ENCODE results near the gene CRNKL1.

DNA sequence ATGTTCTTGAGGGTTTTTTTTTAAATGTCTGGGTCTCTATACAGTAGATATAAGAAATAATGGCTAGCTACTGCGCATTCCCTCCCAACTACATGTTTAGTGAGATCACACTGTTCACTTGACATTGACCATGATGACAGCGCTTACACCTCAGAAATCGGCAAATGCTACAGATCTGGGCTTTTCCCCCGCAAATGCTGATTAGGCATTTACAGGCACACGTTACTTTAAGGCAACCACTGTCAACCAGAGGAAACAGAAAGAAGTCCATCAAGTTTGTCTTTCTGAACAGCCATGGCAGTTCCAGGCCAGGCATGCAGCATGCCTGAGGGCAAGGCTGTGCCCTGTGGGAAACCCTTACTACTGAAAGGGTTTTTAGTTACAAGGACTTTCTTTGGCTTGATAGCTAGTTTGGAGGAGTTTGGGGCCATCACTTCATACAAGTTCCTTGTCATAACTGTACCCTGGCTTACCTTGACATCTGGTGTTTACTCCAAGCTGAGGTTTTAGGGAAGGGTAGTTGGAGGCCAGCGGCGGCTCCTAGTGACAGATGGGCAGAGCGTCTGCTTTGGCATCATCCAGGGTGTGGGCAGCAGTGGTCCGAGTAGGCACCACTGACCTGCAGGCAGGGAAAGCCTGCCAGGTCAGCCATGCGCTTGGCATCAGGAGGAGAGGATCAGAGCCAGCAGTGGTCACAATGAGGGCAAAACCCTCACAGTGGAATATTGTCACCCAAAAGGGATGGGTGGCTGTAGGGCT is 43.0 kb upstream of the CRNKL1 start:
- TF ChIP-seq, protein P1, sequence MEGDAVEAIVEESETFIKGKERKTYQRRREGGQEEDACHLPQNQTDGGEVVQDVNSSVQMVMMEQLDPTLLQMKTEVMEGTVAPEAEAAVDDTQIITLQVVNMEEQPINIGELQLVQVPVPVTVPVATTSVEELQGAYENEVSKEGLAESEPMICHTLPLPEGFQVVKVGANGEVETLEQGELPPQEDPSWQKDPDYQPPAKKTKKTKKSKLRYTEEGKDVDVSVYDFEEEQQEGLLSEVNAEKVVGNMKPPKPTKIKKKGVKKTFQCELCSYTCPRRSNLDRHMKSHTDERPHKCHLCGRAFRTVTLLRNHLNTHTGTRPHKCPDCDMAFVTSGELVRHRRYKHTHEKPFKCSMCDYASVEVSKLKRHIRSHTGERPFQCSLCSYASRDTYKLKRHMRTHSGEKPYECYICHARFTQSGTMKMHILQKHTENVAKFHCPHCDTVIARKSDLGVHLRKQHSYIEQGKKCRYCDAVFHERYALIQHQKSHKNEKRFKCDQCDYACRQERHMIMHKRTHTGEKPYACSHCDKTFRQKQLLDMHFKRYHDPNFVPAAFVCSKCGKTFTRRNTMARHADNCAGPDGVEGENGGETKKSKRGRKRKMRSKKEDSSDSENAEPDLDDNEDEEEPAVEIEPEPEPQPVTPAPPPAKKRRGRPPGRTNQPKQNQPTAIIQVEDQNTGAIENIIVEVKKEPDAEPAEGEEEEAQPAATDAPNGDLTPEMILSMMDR (conservative IDR thresholded peaks at IDR 0.05; ENCODE audit: low read length): no peak
- TF ChIP-seq EZH2phosphoT487 (IDR thresholded peaks at IDR 0.05; ENCODE audit: borderline replicate concordance, low read depth, low read length): no peak
